K562 (cell line): ENCODE results near the gene THAP5. TPM values are rescaled to one million over a fixed set of nuclear protein-coding genes. Genes with fewer than 3 reads are reported as not detected.
A peak's percentile ranks its signal among the peaks of the same experiment; 100 is the strongest.
"Not testable (repeated sequence)": the region's sequence is repeated elsewhere in the genome, so short reads cannot be mapped to it uniquely, and the experiment has no call there.

Experiments used
- ARID1B ChIP-seq: fragments of 450-650 bp; IDR thresholded peaks from 2 replicates; pipeline ENCODE4 v1.6.1; 2016; ENCODE audit warnings: antibody characterized with exemption, mild to moderate bottlenecking, inconsistent platforms
- BRD9 ChIP-seq: fragments of 450-650 bp; IDR thresholded peaks from 2 replicates; pipeline ENCODE4 v1.6.1; 2018; ENCODE audit warnings: low read depth; ENCODE audit not compliant: partially characterized antibody
- CBX3 ChIP-seq, 2 experiments: IDR thresholded peaks; 1 replicate in 1 of 2; 2 replicates in 1 of 2; pipeline ENCODE4 v1.6.1; 2012; ENCODE audit warnings: inconsistent platforms in 2 of 2, low read length in 2 of 2, borderline replicate concordance in 1 of 2, control low read depth in 1 of 2
- CREM ChIP-seq: IDR thresholded peaks from 2 replicates; pipeline ENCODE4 v1.6.1; 2014; ENCODE audit warnings: antibody characterized with exemption, low read depth
- CTBP1 ChIP-seq: fragments of 450-650 bp; IDR thresholded peaks from 2 replicates; pipeline ENCODE4 v1.6.1; 2016; ENCODE audit warnings: borderline replicate concordance
- CUX1 ChIP-seq: fragments of 200-800 bp; sonication (Bioruptor generic); IDR thresholded peaks from 2 replicates; pipeline ENCODE4 v1.6.1; 2016; ENCODE audit warnings: missing genetic modification characterization, missing compliant biosample characterization
- DMBX1 ChIP-seq: fragments of 250-450 bp; sonication (Bioruptor Pico); IDR thresholded peaks from 2 replicates; pipeline ENCODE4 v1.8.0; 2022; ENCODE audit warnings: inconsistent platforms, mild to moderate bottlenecking, moderate library complexity, borderline replicate concordance
- MECOM ChIP-seq: fragments of 250-450 bp; sonication (Bioruptor Pico); IDR thresholded peaks from 2 replicates; pipeline ENCODE4 v1.8.0; 2022; ENCODE audit warnings: inconsistent platforms
- MYNN ChIP-seq, 2 experiments: sonication (generic); formaldehyde crosslinking in 1 of 2; IDR thresholded peaks; 2 replicates each; pipeline versions ENCODE4 v1.5.0 to v1.6.1; 2016 to 2020; ENCODE audit warnings: antibody characterized with exemption in 1 of 2, missing genetic modification reagents in 1 of 2
- NKRF ChIP-seq: fragments of 450-650 bp; IDR thresholded peaks from 2 replicates; pipeline ENCODE4 v1.6.1; 2016; ENCODE audit warnings: borderline replicate concordance
- NRF1 ChIP-seq, 2 experiments: fragments of 450-650 bp; IDR thresholded peaks in 1 of 2; conservative IDR thresholded peaks in 1 of 2; 2 replicates each; pipeline ENCODE4 v1.6.1; 2014; ENCODE audit warnings: mild to moderate bottlenecking in 2 of 2
- PREB ChIP-seq: sonication (generic); formaldehyde crosslinking; IDR thresholded peaks from 2 replicates; pipeline ENCODE4 v1.8.1; 2023; ENCODE audit warnings: mild to moderate bottlenecking, missing genetic modification reagents
- SMARCC2 ChIP-seq: fragments of 450-650 bp; IDR thresholded peaks from 2 replicates; pipeline ENCODE4 v1.6.1; 2017; ENCODE audit warnings: antibody characterized with exemption, moderate library complexity, mild to moderate bottlenecking, low read depth
- SRF ChIP-seq, 2 experiments: fragments of 250-450, 450-650 bp in 1 of 2; sonication (Bioruptor Pico) in 1 of 2; sonication (generic) in 1 of 2; formaldehyde crosslinking; IDR thresholded peaks; 2 replicates each; pipeline versions ENCODE4 v1.5.0 to v1.5.1; 2020 to 2022; ENCODE audit warnings: mild to moderate bottlenecking in 1 of 2, missing genetic modification reagents in 1 of 2
- STAT5A ChIP-seq: IDR thresholded peaks from 2 replicates; pipeline ENCODE4 v1.6.1; 2012; ENCODE audit warnings: low read length, inconsistent platforms, borderline replicate concordance
- TCF3 ChIP-seq: sonication (generic); formaldehyde crosslinking; IDR thresholded peaks from 2 replicates; pipeline ENCODE4 v1.4.0; 2020; ENCODE audit warnings: mild to moderate bottlenecking, missing genetic modification reagents
- TOE1 ChIP-seq, 2 experiments: fragments of 450-650 bp in 1 of 2; sonication (generic) in 1 of 2; formaldehyde crosslinking in 1 of 2; IDR thresholded peaks; 2 replicates each; pipeline versions ENCODE4 v1.7.1 to v1.8.0; 2016 to 2022; ENCODE audit warnings: borderline replicate concordance in 2 of 2, mild to moderate bottlenecking in 2 of 2, antibody characterized with exemption in 1 of 2, inconsistent platforms in 1 of 2, low read depth in 1 of 2, missing genetic modification reagents in 1 of 2, moderate library complexity in 1 of 2
- ZBTB17 ChIP-seq: fragments of 450-650 bp; formaldehyde crosslinking; IDR thresholded peaks from 2 replicates; pipeline ENCODE4 v1.4.0; 2020; ENCODE audit warnings: mild to moderate bottlenecking
- ZNF12 ChIP-seq: sonication (generic); formaldehyde crosslinking; IDR thresholded peaks from 2 replicates; pipeline ENCODE4 v1.4.0; 2020; ENCODE audit warnings: mild to moderate bottlenecking, missing genetic modification reagents
- polyA plus RNA-seq, 8 experiments: library from polyadenylated mRNA; depleted of rRNA in 4 of 8; stranded (reverse) in 5 of 8; unstranded in 3 of 8; fragments of >200 nt; fragmentation: Nextera tagmentation in 2 of 8; fragmentation: Illumina TruSeq in 1 of 8; extraction: Ambion mirVana in 2 of 8; extraction: Trizol in 1 of 8; gene quantifications; 2 replicates each; pipeline versions ENCODE4 v1.2.1 to v1.2.3, GENCODE V29; 2011 to 2014; ENCODE audit warnings: inconsistent platforms in 1 of 8, missing spikeins in 1 of 8
- total RNA-seq, 7 experiments: library from RNA; depleted of rRNA in 6 of 7; stranded (reverse); fragments of >200 nt in 6 of 7; fragmentation: Illumina TruSeq in 2 of 7; extraction: Trizol in 2 of 7; gene quantifications; 2 replicates each; pipeline versions ENCODE4 v1.2.1 to v1.2.3, GENCODE V29; 2011 to 2021; ENCODE audit warnings: low replicate concordance in 1 of 7

Gene THAP5
- total and polyA plus RNA-seq, 9 of the 15 experiments (the other 6 are each of a cell fraction or from before 2014, with no cell fraction given), result 16.5 to 58.1 (median 28.2) TPM

GRCh38 chr7:108538236-108538635 is 31.3 kb downstream of the THAP5 start (continued):
- TF ChIP-seq MECOM (0 out of 2 replicates have a peak, but pooled peaks have one; percentile 59), STAT5A (peak; percentile 76), BRD9 (peak; percentile 30), CUX1 (CRISPR knock-in tag) (0 out of 2 replicates have a peak, but pooled peaks have one; percentile 35), SMARCC2 (peak; percentile 89), PREB (CRISPR knock-in tag) (0 out of 2 replicates have a peak, but pooled peaks have one; percentile 33), NRF1 (conservative IDR thresholded peaks at IDR 0.05 in 1 of 2, IDR thresholded peaks at IDR 0.05 in 1 of 2) (0 out of 4 replicates have a peak, but pooled peaks of 1 of the 2 experiments have one; percentile 31), ZBTB17 (CRISPR knock-in tag) (0 out of 2 replicates have a peak, but pooled peaks have one; percentile 47), CBX3 (IDR thresholded peaks at IDR 0.05; ENCODE audit: borderline replicate concordance in 1 of 2, low read length in 2 of 2) (peak in 1 of 2 experiments; percentile 80; a peak in 2 of 3 replicates), TCF3 (peak; percentile 97), ARID1B (peak; percentile 98), MYNN (IDR thresholded peaks at IDR 0.05) (peak; percentile 95), ZNF12 (CRISPR knock-in tag) (peak; percentile 59; the same call in 1 of the 2 replicates), TOE1 (IDR thresholded peaks at IDR 0.05; ENCODE audit: borderline replicate concordance) (peak; percentile 78), DMBX1 (CRISPR knock-in tag) (peak; percentile 82), CREM (peak; percentile 77), NKRF (peak; percentile 66; the same call in 1 of the 2 replicates), SRF (CRISPR knock-in tag; IDR thresholded peaks at IDR 0.05) (peak in 1 of 2 experiments; percentile 33; a peak in 1 of 4 replicates), CTBP1 (peak; percentile 94)
- not testable (repeated sequence) for TF ChIP-seq MYNN (CRISPR knock-in tag; IDR thresholded peaks at IDR 0.05); TOE1 (CRISPR knock-in tag; IDR thresholded peaks at IDR 0.05; ENCODE audit: borderline replicate concordance, low read depth)
